Vagina (tissue), 2 donors: ENCODE results near the gene MYO7B. TPM values are rescaled to one million over a fixed set of nuclear protein-coding genes. Genes with fewer than 3 reads are reported as not detected.
A peak's percentile ranks its signal among the peaks of the same experiment; 100 is the strongest.

ENCODE experiments used
- DNase-seq, 2 donors: peaks; one replicate each; pipeline ENCODE4 v3.0.0-alpha.2; 2017; ENCODE audit errors: extremely low spot score in 2 of 2
- H3K27ac ChIP-seq: fragments of 200-600 bp; sonication (generic); one replicate; pipeline ENCODE4 v1.5.1; 2019
- H3K27me3 ChIP-seq: fragments of 200-600 bp; sonication (generic); one replicate; pipeline ENCODE4 v1.5.1; 2019
- H3K36me3 ChIP-seq, 2 donors: fragments of 200-600 bp; sonication (generic); one replicate each; pipeline ENCODE4 v1.5.1; 2017 to 2019
- H3K4me1 ChIP-seq: fragments of 200-600 bp; sonication (generic); one replicate; pipeline ENCODE4 v1.5.1; 2019
- H3K4me3 ChIP-seq, 2 donors: fragments of 200-600 bp; sonication (generic); 1 replicate in 1 of 2; 2 replicates in 1 of 2; pipeline ENCODE4 v1.5.1; 2016 to 2019
- H3K9me3 ChIP-seq: fragments of 200-600 bp; sonication (generic); one replicate; pipeline ENCODE4 v1.5.1; 2019
- POLR2A ChIP-seq, 2 donors: fragments of 450-650 bp; IDR thresholded peaks; one replicate each; pipeline ENCODE4 v1.6.1; 2017; ENCODE audit warnings: antibody characterized with exemption in 2 of 2, mild to moderate bottlenecking in 2 of 2, moderate library complexity in 2 of 2
- POLR2AphosphoS5 ChIP-seq, 2 donors: sonication (generic); formaldehyde crosslinking; IDR thresholded peaks; one replicate each; pipeline ENCODE4 v1.9.0; 2017; ENCODE audit warnings: antibody characterized with exemption in 2 of 2, mild to moderate bottlenecking in 2 of 2, low read depth in 1 of 2; ENCODE audit not compliant: insufficient read depth in 1 of 2
- intact Hi-C: fragments of 100-400 bp; cut with DNase I; formaldehyde crosslinking; loops from one replicate; pipeline ENCODE4 v1.15.1; 2023
- total RNA-seq: library from RNA; depleted of rRNA; stranded (reverse); fragments of >200 nt; gene quantifications from one replicate; pipeline ENCODE4 v1.2.3, GENCODE V29; 2016
- TF ChIP-seq, protein P1 (sequence below), 3 experiments: fragments of 450-650 bp in 2 of 3; fragments of 200-600 bp in 1 of 3; sonication (generic) in 1 of 3; IDR thresholded peaks; one replicate each; pipeline ENCODE4 v1.5.1; 2017 to 2019; ENCODE audit warnings: antibody characterized with exemption in 3 of 3, mild to moderate bottlenecking in 2 of 3, moderate library complexity in 2 of 3

MYO7B gene
- total RNA-seq, 1 donor from 2014 or later = not detected

DNA sequence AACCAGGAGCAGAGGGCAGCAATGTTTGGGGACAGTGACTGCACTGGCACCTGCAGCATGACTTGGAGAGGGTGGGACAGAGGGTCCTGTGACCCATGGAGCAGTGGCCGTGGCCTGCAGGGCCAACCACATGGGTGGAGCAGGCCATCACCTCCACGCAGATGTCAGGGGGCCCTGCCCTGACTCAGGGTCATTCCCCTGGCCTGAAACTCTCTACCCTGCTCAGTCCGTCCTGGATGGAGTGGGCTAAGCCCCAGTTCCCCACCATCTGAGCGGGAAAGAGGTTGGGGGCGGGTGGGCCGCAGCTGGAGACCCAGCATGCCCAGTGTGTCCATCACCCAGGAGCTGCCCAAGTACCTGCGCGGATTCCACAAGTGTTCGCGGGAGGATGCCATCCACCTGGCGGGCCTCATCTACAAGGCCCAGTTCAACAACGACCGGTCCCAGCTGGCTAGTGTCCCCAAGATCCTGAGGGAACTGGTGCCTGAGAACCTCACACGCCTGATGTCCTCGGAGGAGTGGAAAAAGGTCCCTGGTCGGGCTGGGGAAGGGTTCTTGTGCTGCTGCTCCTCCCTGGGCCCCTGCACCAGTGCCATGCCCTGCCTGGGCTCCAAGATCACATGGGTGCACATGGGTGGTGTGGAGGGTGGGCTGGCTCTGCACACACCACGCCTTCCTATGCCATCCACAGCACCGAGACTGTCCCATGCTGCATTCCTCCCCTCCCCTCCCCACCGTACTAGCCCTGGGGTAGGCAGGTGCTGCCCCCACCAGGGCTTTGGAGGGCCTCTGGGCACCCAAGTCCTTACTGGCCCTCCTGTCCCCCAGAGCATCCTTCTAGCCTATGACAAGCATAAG, 100.1 kb downstream of the MYO7B start:
- no peak overlapping the region for H3K4me3 ChIP-seq
- no peaks in the 10 kb centered on the region for H3K27me3 ChIP-seq
- no peak for TF ChIP-seq POLR2AphosphoS5 (IDR thresholded peaks at IDR 0.05; ENCODE audit: insufficient read depth in 1 of 2, low read depth in 1 of 2)
- TF ChIP-seq POLR2A (IDR thresholded peaks at IDR 0.05) = no peak
- TF ChIP-seq, protein P1, sequence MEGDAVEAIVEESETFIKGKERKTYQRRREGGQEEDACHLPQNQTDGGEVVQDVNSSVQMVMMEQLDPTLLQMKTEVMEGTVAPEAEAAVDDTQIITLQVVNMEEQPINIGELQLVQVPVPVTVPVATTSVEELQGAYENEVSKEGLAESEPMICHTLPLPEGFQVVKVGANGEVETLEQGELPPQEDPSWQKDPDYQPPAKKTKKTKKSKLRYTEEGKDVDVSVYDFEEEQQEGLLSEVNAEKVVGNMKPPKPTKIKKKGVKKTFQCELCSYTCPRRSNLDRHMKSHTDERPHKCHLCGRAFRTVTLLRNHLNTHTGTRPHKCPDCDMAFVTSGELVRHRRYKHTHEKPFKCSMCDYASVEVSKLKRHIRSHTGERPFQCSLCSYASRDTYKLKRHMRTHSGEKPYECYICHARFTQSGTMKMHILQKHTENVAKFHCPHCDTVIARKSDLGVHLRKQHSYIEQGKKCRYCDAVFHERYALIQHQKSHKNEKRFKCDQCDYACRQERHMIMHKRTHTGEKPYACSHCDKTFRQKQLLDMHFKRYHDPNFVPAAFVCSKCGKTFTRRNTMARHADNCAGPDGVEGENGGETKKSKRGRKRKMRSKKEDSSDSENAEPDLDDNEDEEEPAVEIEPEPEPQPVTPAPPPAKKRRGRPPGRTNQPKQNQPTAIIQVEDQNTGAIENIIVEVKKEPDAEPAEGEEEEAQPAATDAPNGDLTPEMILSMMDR (IDR thresholded peaks at IDR 0.05) = no peak
- no peaks in the 10 kb centered on the region for H3K36me3 ChIP-seq
- H3K4me1 ChIP-seq = peaks cover 32% of the 10 kb centered on the region
- H3K9me3 ChIP-seq = no peaks in the 10 kb centered on the region
- intact Hi-C loops = no loop called here
- no peak for DNase-seq
- no peak overlapping the region for H3K27ac ChIP-seq

- Histone ChIP-seq H3K27ac (peak overlapping the region; percentile 87), H3K4me3 (no peak overlapping the region), H3K36me3 (no peaks in the 10 kb centered on the region), H3K9me3 (no peaks in the 10 kb centered on the region), H3K27me3 (no peaks in the 10 kb centered on the region), H3K4me1 (peaks cover 32% of the 10 kb centered on the region)
- peak in 1 of 2 donors; percentile 13 for TF ChIP-seq POLR2AphosphoS5 (IDR thresholded peaks at IDR 0.05; ENCODE audit: insufficient read depth in 1 of 2, low read depth in 1 of 2)
- TF ChIP-seq, protein P1 (IDR thresholded peaks at IDR 0.05) = no peak
- no peak for TF ChIP-seq POLR2A (IDR thresholded peaks at IDR 0.05)
- no peak for DNase-seq
- intact Hi-C loops = no loop called here
These were observed 101.1 kb downstream of the MYO7B start for GRCh38 chr2:127636248-127637235.

DNA sequence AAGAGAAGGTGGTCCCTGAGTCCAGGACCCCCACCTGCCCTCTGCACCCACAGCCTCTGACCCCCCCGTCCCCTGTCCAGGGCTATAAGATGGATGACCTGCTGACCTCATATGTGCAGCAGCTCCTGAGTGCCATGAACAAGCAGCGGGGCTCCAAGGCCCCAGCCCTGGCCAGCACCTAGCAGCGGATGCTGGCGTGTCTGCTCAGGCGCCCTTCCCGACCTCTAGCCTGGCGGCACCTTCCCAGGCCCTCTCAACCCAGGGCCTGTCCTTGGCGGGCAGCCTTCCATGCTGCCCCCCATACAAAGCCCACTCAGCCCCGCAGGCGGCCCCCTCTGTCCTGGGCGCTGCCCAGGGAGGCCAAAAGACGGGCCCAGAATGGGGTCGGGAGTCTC, 101.8 kb downstream of the MYO7B start:
- H3K4me1 ChIP-seq = peaks cover 32% of the 10 kb centered on the region
- intact Hi-C loops = no loop called here
- peak overlapping the region; percentile 87 for H3K27ac ChIP-seq
- TF ChIP-seq POLR2AphosphoS5 (IDR thresholded peaks at IDR 0.05; ENCODE audit: insufficient read depth in 1 of 2, low read depth in 1 of 2) (no peak), POLR2A (IDR thresholded peaks at IDR 0.05) (no peak)
- TF ChIP-seq, protein P1 (IDR thresholded peaks at IDR 0.05) = no peak
- no peak for DNase-seq
- H3K27me3 ChIP-seq = no peaks in the 10 kb centered on the region
- H3K4me3 ChIP-seq = no peak overlapping the region
- no peaks in the 10 kb centered on the region for H3K36me3 ChIP-seq
- H3K9me3 ChIP-seq = no peaks in the 10 kb centered on the region

DNA sequence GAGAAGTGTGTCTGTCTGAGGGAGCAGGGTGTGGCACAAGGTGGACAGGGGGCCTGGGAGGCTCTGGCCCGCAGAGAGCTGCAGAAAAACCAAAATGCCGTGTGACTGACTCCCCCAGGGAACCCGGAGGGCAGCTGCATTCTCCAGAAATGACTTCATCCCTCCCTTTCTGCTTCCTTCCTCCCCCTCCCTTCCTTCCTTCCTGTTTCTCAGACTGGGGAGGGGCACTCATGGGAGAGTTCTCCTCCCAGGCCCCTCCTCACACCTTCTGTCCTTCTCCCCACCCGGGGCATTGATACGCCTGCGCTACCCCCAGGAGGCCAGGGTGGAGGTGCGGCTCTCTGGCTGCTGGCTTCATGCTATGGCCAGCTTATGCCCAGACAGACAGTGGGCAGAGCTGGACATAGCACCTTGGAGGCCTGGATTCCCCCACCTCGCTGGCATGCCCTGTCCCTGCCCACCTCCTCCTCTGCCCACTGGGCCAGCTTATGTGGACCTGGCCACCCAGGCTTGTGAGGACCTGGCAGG, 102.3 kb downstream of the MYO7B start:
- Histone ChIP-seq H3K4me1 (peaks cover 32% of the 10 kb centered on the region), H3K36me3 (no peaks in the 10 kb centered on the region), H3K27me3 (no peaks in the 10 kb centered on the region), H3K27ac (peak overlapping the region; percentile 87), H3K4me3 (no peak overlapping the region), H3K9me3 (no peaks in the 10 kb centered on the region)
- intact Hi-C loops = no loop called here
- no peak for DNase-seq
- TF ChIP-seq, protein P1 (IDR thresholded peaks at IDR 0.05) = no peak
- peak; percentile 18 to 54 for TF ChIP-seq POLR2AphosphoS5 (IDR thresholded peaks at IDR 0.05; ENCODE audit: insufficient read depth in 1 of 2, low read depth in 1 of 2)
- TF ChIP-seq POLR2A (IDR thresholded peaks at IDR 0.05) = no peak
